Activated CD8-positive, alpha-beta memory T cell treated with anti-CD3 and anti-CD28 coated beads for 1 hour (primary cell): Measurements from ENCODE around the gene DSCAM.
"Not testable (repeated sequence)": the region's sequence is repeated elsewhere in the genome, so short reads cannot be mapped to it uniquely, and the experiment has no call there.

ENCODE experiments used
- DNase-seq, 2 donors: peaks; one replicate each; pipeline ENCODE4 v3.0.0-alpha.2; 2020; ENCODE audit warnings: low read depth in 1 of 2; ENCODE audit errors: extremely low read depth in 1 of 2

DSCAM gene

DNA sequence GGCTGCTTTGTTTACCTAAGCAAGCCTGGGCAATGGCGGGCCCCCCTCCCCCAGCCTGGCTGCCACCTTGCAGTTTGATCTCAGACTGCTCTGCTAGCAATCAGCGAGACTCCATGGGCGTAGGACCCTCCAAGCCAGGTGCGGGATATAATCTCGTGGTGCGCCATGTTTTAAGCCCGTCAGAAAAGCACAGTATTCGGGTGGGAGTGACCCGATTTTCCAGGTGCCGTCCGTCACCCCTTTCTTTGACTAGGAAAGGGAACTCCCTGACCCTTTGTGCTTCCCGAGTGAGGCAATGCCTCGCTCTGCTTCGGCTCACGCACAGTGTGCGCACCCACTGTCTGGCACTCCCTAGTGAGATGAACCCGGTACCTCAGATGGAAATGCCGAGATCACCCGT is 818.6 kb downstream of the DSCAM start:
- not testable (repeated sequence) for DNase-seq

DNA sequence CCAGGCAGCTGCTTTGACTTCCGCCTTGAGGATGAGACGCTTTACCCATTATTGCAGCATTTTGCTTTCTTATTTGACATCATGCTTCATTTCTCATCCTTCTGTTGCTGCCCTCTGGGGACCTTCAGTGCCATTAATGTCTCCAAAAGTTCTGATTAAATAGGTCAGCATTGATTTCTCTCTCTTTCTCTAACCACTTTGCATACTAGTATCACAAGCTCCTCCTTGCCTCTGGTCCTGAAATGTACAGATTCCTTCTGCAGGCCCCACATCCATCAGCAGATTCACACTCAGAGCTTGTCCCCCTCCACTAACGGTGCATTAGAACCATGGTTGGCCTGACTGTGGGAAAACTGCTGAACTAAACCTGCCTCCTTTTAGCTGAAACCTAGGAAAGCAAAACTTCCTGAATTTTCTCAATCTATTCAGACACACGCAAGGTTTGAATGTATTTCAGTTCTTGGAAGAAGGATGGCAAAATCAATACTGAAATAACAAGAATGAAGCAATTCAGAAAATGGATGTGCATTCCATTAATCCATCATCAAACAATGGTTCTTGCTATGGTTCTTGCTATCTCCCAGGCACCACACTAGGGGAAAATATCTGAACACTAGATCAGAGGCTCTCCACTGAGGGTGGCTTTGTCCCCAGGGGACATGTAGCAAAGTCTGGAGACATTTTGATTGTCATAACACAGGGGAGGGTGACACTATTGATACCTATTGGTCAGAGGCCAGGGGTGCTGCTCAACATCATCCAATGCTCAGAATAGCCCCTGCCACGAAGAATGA is 825.2 kb downstream of the DSCAM start:
- no peak for DNase-seq

DNA sequence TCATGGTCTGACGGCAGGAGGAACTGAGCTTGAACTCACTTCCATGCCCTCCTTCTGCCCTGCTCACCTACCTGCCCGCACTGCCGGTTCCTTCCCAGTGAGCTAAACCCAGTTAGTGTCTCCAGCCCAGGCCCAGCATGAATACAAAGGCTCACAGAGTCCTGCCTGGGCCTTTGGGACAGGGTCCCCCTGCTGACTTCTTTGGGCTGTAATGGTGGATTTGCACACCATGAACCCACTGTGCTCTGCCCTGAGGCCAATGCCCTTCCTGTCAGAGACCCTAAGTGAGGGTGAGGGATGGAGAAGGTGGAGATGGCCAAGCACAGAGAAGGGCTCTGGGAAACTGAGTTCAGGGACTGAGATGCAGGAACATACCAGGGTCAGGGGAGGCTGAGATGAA is 826.3 kb downstream of the DSCAM start:
- no peak for DNase-seq

DNA sequence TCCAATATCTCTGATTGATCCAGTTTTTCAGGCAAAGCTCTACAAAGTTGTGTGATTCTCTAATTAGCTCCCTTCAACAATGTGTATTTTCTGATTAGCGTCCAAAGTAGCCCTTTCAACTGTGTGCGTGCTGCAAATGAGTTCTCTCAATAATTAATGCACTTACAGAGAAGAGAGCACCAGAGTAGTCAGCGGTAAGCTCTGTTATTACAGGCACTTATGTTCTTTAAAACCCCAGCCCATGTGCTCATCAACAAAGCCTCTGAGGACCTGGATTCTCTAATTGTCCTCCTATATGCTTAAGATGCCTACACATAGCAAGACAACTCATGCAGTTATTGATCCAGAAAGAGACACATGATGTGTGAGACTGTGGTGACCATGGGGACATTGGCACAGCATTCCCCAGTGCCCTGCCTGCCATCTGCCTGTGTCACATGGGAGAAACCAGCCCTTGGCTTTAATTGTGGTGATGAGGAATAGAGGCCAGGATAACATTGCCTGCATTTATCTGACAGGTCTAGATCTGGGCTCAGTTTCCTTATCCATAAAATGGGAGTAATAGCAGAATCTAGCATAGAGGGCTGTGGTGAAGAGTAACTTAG is 828.0 kb downstream of the DSCAM start:
- DNase-seq, result no peak

DNA sequence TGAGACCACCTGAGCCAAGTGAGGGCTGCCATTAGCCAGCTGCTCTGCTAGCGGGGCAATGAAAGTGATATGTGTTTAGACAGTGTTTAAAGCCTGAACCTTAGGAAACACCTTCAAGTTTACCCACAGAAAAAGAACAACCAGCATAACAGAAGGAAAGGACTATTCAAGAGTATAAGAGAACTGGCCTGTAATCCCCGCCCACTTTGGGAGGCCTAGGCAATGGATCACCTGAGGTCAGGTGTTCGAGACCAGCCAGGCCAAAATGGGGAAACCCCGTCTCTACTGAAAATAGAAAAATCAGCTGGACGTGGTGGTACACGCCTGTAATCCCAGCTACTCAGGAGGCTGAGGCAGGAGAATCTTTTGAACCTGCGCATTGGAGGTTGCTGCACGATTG is 830.3 kb downstream of the DSCAM start:
- DNase-seq, result no peak

DNA sequence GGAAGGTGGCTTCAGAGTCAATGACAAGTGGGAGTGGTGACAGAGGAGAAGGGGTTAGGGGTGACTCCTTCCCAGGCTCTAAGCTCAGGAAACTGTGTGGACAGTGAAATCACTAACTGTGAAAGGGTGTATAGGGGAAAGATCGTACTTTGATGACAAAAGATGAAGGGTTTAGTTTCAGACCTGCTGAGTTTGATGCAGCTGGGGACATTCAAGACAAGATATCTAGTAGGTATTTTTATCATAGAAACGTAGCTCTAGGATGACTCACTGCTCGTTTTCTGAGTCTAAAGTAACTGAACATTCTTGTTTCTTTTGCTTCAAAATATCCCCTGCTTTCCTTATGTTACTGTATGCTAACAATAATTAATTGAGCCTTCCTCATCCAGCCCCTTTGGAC is 830.7 kb downstream of the DSCAM start:
- no peak for DNase-seq

DNA sequence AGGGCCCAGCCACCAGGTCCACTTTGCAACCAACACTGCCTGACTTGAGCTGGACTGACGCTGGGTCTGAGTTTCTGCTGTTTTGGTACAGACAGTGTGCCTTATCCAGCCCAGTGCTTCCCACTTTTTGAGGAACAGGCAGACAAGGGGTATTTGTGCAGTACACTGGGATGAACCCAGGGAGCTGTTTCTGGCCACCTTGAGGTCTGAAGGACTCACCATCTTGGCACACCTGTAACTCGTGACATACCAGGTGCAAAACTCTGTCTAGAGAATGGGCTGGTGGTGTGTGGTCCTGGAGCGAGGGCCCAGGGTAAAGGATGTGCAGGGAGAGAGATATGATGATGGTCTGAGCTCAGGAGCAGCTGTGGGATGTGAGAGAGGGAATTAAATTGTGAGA is 831.1 kb downstream of the DSCAM start:
- DNase-seq, result no peak

DNA sequence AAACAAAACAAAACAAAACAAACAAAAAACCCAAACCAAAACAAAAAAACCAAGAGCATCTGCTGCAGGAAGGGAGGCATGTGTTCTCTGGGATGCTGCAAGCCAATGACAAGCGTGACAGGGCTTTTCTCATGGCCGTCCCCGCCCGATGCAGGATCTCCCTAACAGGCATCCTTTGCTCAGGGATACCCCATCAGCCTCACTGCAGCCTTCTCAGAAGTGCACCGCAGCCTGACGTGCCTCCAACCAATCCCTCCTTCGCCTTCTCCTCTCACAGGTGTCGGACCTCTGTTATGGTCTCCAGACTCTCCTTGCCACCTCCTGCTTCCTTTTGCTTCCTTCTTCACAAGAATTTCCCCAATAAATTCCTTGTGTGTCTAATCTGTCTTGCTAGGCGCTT is 832.6 kb downstream of the DSCAM start:
- no peak for DNase-seq

DNA sequence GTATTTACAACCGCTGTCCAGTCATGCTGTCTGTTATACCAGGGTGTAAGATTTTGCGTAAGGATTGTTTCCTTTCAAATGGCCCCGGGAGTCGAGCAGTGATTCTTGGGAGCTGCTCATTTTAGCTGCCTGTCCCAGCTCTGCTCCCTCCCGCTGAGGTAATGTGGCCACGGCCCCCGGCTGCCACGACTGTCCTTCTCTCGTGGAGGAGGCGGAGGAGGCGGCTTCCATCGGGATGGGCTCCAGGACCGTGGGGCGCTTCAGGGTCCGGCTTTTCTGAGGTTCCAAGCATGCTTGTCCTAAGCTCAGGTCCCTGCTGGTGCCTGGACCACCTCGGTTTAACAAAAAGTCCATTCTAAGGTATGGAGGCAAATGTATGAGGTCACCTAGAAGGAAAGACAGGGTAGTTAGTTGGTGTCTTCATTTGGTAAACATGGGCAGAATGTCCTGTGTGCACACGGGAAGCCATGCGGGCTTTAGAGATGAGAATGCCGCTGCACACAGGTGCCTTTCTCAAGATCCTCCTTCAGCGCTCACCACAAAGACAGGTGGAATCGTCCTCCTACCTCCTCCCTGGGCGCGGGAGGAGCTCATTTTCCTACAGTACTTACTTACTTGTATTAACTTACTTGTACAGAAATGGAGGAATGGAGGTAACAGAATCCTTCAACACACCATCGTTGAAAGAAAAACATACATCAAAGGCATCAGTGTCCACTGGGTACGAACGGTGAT is 833.8 kb downstream of the DSCAM start:
- no peak for DNase-seq

DNA sequence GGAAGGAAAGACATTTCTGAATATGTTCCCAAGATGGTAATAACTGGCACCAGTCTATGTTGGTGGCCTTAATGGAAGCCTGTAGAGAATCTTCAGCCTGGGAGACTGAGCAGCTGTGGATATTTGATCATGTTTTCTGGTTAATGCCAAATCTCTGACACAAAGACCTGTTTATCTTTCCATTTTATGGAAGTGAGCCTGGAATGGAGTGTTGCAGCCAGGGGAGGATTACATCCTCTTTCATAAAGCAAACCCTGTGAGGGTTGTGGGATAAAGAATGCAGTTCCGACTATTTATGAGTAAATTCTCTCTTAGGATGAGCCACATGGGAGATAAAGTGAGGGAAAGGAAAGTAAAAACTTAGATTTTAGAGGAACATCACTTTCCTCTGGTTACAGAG is 835.6 kb downstream of the DSCAM start:
- no peak for DNase-seq

DNA sequence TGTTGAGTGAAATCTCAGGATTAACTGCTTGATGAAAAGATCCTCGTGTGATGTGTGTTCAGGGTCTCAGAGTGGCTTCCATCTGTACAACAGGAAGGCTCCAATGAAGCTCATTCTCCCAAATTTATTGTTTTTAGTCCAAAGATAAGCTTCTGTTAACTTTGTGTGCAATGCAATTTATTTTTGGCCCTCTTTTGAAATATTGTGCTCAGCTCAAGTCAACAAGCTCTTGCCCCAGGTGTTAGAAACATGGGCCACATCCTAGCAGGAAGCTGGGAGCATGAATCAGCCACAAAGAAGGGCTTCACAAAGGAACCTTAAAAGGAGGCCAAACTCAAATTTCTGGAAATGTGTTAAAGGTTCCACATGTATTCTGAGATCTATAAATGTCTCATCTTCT is 844.0 kb downstream of the DSCAM start:
- no peak for DNase-seq

DNA sequence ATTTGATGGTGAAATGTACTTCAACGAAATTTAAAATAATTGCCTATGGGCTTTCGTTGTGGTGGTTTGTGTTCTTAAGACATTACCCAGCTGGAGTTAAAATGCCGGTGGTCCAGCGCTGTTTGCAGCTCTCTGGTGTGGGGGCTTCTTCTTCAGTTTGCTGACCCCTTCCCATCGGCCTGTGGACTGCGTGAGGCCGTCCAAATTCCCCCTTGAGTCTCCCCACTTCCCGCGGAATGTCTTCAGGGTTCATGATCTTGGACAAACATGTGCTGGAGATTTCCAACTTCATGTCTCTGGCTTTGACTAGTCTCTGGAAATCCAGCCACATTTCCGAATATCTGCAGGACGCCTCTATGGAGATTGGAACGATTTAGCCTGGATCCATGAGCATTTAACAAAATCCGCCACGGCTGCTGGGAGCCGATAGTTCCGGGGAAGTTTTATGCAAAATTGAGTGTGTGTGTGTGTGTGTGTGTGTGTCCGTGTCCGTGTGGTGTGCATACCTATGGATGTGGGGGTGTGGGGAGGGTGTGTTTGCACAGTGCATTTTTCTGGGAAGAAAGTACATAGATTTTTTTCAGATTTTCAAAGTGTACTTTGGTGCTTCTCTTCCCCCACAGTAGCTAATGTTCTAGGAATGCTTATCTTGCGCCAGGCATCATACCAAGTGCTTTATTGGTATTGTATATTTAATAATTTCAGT is 862.5 kb downstream of the DSCAM start:
- no peak for DNase-seq

DNA sequence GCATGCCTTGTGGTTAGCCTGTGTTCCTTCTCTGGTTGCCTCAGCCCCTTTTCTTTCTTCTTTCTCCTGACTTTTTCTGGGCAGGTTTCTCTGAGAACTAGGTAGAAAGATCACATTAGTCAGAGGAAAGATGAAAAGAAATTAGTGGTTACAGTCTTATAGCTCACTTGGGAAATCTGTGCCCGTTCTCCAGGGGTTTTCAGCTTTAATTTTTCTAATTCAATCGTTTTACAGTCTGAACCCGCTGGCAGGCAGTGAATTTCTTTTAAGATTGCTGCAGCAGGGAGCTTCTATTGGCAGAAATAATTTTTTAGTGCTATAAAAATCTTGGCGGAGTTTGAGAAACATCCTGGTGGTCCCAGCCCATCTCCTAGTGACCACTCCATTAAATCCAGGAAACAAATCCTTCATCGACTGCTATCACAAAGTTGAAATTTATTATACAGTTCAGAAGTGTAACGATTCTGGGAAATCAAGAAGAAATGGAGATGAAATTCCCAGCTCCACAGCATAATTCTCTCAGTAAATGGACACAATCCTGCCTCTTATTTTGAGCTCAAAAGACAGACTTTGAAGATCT is 866.6 kb downstream of the DSCAM start:
- DNase-seq, result no peak

DNA sequence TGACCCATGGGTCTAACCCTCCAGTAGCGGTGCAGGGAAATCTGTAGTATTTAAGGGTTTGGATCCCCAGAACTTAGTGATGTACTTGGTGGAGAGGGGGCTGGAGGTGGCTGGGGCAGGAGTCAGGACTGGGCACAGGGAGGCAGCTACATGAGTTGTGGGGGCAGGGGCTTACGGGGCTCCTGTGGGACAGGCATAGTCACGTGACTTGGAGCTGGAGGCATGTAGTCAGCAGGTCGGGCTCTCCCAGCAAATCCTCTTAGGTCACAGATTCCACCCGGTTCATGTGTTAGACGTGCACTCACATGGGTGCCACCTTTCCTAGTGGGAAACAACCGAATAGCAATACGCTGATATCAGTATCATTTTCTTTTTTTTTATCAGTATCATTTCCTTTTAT is 867.6 kb downstream of the DSCAM start:
- DNase-seq, result no peak

DNA sequence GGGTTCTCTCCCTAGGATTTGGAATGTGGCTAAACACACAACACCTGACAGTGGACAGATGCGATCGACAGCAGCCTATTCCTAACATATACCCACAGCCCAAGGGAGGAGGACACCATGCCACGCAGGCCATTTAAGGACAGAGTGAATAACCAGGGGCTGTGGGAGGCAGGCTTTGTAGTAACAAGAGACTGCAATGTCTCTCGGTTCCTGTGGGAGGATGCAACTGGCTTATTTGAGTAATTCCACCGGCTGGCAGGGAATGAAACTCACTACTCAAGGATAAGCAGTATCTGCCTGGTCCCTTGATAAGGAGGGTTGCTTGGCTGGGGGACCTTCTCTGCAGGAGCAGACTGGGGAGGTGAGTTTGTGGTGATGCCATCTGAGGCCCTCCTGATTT is 870.2 kb downstream of the DSCAM start:
- DNase-seq, result no peak

DNA sequence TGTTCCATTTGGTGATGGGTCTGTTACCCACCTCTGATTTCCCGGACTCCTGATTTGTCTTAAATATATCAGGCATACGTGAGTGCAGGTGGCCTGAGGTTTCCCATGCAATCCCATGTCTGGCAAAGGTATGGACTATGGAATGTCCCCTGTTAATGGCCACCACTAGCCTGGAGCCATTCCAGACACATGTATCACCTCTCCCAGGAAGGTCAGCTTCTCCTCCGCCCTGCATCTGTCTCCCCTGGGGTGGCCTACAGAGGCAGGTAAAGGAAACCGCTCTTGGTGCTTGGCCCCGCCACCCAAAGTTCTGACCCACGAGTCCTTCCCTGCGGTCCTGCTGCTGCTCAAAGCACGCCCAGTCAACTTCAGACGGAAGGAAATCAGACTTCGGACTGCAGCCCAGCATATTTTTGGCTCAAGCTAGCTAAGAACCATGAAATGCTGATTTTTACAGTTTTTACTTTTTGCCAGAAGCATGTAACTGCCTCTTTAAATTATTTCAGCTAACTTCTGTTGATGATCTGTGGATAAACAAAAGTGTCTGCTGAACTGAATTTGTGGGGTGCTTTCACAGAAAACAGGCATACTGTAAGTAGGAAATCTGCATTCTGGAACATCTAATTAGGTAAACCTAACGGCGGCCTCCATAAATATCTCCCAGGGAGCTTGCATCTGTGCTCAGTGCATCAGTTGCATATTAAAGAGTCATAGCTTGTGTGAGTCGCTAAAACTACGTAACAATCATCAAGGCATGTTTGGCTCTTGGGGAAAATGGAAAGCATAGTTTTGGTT is 873.8 kb downstream of the DSCAM start:
- DNase-seq, result no peak

DNA sequence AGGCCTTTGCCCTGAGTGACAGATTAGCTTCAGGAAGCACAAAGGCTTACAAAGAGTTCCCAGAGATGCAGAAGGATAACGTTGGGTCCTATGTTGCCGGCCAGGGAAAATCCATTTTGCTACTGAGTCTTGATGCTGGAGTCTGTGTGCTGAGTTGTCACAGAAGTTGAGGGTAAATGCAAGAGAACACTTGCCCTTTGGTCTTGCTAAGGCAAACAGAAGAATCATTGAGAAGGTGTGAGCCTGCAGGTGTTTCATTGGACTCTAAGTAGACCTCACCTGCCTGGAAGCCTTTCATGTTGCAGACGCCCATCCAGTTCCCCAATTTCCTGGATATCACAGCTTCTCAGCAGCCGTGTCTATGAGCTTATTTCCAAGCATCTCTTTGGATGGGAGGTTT is 874.5 kb downstream of the DSCAM start:
- DNase-seq, result no peak

DNA sequence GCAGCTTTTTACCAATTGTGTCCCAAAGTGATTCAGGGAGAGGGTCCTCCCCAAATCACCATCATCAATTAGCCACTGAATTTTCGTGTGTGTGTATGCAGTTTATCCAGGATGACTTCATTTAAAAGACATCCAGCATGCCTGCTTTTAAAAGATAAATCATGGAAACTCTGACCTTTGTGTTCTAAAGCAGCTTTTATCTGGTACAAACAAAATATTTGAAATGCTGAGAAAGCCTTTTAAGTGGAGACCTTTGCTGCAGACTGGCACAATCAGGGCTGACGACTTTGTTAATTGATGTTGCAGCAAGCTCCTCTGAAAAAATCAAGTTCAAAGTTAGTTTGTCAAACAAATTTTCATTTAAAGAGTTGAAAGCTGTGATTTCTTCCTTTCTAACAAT is 875.0 kb downstream of the DSCAM start:
- DNase-seq, result no peak

DNA sequence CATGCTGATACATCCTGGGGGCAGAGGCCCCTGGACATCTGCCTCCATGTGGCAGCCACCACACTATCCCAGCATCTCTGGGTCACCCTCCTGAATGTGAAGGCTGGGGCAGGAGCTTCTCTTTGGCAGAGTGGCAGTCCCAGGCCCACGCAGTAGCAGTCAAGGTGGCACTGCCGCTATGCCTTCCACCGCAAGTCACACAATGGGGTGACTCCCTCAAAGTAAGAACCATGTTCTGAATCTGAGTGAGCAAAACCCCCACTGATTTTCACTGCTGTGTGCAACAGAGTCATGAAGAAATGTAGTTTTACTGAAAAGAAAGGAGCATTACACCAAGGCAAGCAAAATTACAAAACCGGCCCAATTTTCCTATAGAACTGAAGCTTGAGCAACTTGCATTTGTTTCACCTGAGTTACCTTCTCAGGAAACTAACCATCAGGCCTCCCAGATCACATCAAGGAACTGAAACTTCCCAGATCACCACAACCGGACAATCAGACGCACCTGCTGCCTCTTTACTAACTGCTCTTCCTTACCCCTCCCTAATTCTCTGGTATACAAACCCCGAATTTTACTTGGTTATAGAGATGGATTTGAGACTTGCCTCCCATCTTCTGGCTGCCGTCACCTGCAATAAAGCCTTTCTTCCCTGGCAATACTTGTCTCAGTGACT is 877.1 kb downstream of the DSCAM start:
- no peak for DNase-seq

DNA sequence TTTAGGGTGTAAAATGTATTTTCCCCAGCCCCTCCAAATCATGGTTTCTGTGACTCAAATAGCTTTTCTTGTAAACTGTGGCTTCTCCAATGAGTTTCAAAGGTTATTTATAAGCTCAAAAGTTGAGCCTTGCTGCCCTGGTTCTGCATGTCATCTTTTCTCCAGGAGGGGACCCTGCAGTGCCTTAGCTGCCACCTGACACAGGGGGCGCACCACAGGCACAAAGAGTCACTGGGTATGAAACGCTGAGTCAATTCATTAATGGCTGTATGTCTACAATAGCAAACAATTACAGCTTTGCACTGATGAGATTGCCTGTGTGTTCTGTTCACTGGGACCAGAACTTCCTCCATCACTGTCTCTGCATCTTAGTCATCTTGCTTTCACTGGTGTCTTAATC is 878.9 kb downstream of the DSCAM start:
- DNase-seq, result no peak
